Endodermal cell (in vitro differentiated cells): ENCODE measurements around the gene TSC1. TPM values are rescaled to one million over a fixed set of nuclear protein-coding genes. Genes with fewer than 3 reads are reported as not detected.

Source experiments
- DNase-seq: peaks from one replicate; pipeline ENCODE4 v3.0.0-alpha.2; 2017
- H3K27ac ChIP-seq: 2 replicates; pipeline ENCODE4 v1.5.1; 2013; ENCODE audit warnings: mild to moderate bottlenecking, low read depth, low read length, moderate library complexity
- H3K27me3 ChIP-seq: 2 replicates; pipeline ENCODE4 v1.6.1; 2013; ENCODE audit warnings: mild to moderate bottlenecking, low read length, moderate library complexity; ENCODE audit not compliant: insufficient read depth, control insufficient read depth, poor library complexity, severe bottlenecking
- H3K36me3 ChIP-seq: 2 replicates; pipeline ENCODE4 v1.7.0; 2013; ENCODE audit warnings: mild to moderate bottlenecking, low read length, moderate library complexity; ENCODE audit not compliant: control insufficient read depth, insufficient read depth
- H3K4me1 ChIP-seq: one replicate; pipeline ENCODE4 v1.7.0; 2013; ENCODE audit warnings: low read length; ENCODE audit not compliant: control insufficient read depth, insufficient read depth
- H3K4me3 ChIP-seq: 2 replicates; pipeline ENCODE4 v1.5.1; 2013; ENCODE audit warnings: mild to moderate bottlenecking, low read length, moderate library complexity
- H3K9ac ChIP-seq: 2 replicates; pipeline ENCODE4 v1.6.1; 2013; ENCODE audit warnings: mild to moderate bottlenecking, low read length, moderate library complexity; ENCODE audit not compliant: poor library complexity, severe bottlenecking; ENCODE audit errors: extremely low read depth
- H3K9me3 ChIP-seq: 2 replicates; pipeline ENCODE4 v1.6.1; 2013; ENCODE audit warnings: mild to moderate bottlenecking, low read length, moderate library complexity; ENCODE audit not compliant: control insufficient read depth
- H3K27ac Mint-ChIP-seq: 2 replicates; pipeline ENCODE4 v1.8.0; 2020; ENCODE audit warnings: mixed read lengths
- H3K27me3 Mint-ChIP-seq: 2 replicates; pipeline ENCODE4 v1.8.0; 2021; ENCODE audit warnings: mild to moderate bottlenecking, mixed read lengths; ENCODE audit not compliant: insufficient read depth
- H3K36me3 Mint-ChIP-seq: 2 replicates; pipeline ENCODE4 v1.8.0; 2020; ENCODE audit warnings: low read depth, mixed read lengths
- H3K4me1 Mint-ChIP-seq: 2 replicates; pipeline ENCODE4 v1.8.0; 2020; ENCODE audit warnings: mixed read lengths
- H3K4me3 Mint-ChIP-seq: 2 replicates; pipeline ENCODE4 v1.8.0; 2020; ENCODE audit warnings: mild to moderate bottlenecking, moderate library complexity, mixed read lengths
- H3K9me3 Mint-ChIP-seq: 2 replicates; pipeline ENCODE4 v1.8.0; 2020; ENCODE audit warnings: mild to moderate bottlenecking, mixed read lengths
- WGBS, 2 experiments: methylation state at CpG; one replicate each; pipeline versions ENCODE4 v1.1.5 to v1.1.7; 2013; ENCODE audit warnings: missing lambda C conversion rate in 2 of 2, mixed read lengths in 1 of 2; ENCODE audit not compliant: insufficient coverage in 1 of 2, insufficient read length in 1 of 2; 5-methylcytosine and 5-hydroxymethylcytosine counted together
- total RNA-seq, 2 donors: library from RNA; stranded (reverse); fragmentation: NEBNext Ultra II Directional in 1 of 2; extraction: Animal tissue kit (Norgen Biotek cat#: 25700) in 1 of 2; gene quantifications; 2 replicates in 1 of 2; 3 replicates in 1 of 2; pipeline ENCODE4 v1.2.1, GENCODE V29; 2021
- TF ChIP-seq, protein P1 (sequence below): fragments of 200-600 bp; sonication (generic); conservative IDR thresholded peaks from 2 replicates; pipeline ENCODE4 v1.5.0; 2021; ENCODE audit warnings: antibody characterized with exemption, mild to moderate bottlenecking

The TSC1 gene
- total RNA-seq, 2 donors from 2014 or later, result 67.8 to 72.9 TPM

DNA sequence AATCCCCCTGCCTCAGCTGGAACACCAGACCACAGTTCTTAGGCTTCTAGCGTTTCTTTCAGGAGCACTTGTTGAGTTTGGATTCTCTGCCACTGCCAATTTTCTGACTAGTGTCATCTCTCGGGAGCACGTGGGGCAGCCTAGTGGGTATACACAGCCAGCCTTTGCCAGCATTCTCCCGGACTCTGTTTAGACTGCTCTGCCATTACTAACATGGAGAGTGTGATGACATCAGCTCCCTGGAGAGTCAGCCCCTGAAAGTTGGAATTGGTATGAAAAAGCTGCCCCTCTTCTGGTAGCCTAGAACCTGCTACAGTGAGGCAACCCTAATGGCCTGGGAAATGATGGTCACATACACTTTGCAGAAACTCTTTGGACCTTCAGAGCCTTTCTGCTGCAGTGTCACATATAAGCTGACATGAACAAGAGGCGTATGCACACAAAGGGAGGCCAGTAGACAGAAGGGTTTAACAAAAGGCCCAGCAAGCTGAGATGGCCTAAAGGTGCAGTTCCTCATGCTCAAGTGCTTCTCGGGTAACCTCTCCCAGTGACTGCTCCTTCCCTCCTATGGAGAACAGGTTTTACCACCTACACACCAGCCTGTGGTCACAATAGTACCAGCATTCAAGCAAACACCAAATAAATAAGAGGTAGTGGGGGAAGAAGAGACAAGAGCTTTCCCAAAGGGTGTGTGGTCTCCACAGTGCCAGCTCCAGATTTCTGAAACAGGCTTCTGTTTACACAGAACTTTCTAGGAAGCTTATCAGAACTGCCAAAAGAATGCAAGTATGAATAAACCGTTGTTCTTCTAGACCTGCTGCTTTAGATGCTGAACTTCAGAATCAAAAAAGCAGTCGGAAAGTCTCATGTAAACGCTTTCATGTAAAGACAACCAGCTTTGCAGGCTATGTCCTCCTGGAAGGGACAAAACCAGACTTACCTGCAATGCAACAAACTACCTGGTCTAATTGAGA, 49.3 kb downstream of the TSC1 start:
- Mint-ChIP-seq H3K27ac (no peak overlapping the region), H3K9me3 (no peaks in the 10 kb centered on the region), H3K36me3 (peaks cover 53% of the 10 kb centered on the region), H3K4me1 (no peaks in the 10 kb centered on the region), H3K27me3 (no peaks in the 10 kb centered on the region), H3K4me3 (no peak overlapping the region)
- WGBS, 2 experiments, result 83% methylated on average over 7 to 9 of the region's 9 CpGs
- Histone ChIP-seq H3K36me3 (peaks cover 68% of the 10 kb centered on the region), H3K27ac (no peak overlapping the region), H3K4me3 (no peak overlapping the region), H3K27me3 (no peaks in the 10 kb centered on the region), H3K9ac (no peak overlapping the region), H3K9me3 (no peaks in the 10 kb centered on the region), H3K4me1 (no peaks in the 10 kb centered on the region)
- TF ChIP-seq, protein P1, sequence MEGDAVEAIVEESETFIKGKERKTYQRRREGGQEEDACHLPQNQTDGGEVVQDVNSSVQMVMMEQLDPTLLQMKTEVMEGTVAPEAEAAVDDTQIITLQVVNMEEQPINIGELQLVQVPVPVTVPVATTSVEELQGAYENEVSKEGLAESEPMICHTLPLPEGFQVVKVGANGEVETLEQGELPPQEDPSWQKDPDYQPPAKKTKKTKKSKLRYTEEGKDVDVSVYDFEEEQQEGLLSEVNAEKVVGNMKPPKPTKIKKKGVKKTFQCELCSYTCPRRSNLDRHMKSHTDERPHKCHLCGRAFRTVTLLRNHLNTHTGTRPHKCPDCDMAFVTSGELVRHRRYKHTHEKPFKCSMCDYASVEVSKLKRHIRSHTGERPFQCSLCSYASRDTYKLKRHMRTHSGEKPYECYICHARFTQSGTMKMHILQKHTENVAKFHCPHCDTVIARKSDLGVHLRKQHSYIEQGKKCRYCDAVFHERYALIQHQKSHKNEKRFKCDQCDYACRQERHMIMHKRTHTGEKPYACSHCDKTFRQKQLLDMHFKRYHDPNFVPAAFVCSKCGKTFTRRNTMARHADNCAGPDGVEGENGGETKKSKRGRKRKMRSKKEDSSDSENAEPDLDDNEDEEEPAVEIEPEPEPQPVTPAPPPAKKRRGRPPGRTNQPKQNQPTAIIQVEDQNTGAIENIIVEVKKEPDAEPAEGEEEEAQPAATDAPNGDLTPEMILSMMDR, result no peak
- no peak for DNase-seq

DNA sequence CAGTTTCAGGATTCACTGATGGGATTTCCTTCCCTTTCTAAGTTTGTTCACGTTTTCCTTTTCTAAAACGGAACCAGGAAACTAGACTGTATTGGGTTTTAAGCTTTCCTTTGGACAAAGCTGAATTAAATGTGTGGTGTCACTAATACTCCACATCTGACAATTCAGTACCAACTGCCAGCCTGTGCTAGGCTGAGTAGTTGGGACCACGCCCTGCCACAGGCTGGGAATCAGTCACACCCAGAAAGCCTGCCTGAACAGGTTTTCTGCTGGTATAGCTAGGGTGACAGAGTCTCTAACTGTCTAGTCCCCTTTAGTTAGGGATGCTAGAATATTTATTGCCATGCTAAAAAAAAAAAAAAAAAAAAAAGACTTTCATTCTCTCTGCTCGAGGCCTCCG, 50.1 kb downstream of the TSC1 start:
- no peaks in the 10 kb centered on the region for H3K9me3 ChIP-seq
- no peaks in the 10 kb centered on the region for H3K4me1 ChIP-seq
- Mint-ChIP-seq H3K36me3 (peaks cover 46% of the 10 kb centered on the region), H3K4me1 (no peaks in the 10 kb centered on the region), H3K27ac (no peak overlapping the region), H3K27me3 (no peaks in the 10 kb centered on the region), H3K9me3 (no peaks in the 10 kb centered on the region), H3K4me3 (no peak overlapping the region)
- 95% methylated on average over 5 of the region's 5 CpGs; no CpG with 5 or more reads in 1 of the 2 experiments for WGBS, 2 experiments
- TF ChIP-seq, protein P1, result no peak
- H3K9ac ChIP-seq, result no peak overlapping the region
- no peaks in the 10 kb centered on the region for H3K27me3 ChIP-seq
- no peak for DNase-seq
- H3K27ac ChIP-seq, result no peak overlapping the region
- H3K36me3 ChIP-seq, result peaks cover 64% of the 10 kb centered on the region
- no peak overlapping the region for H3K4me3 ChIP-seq

DNA sequence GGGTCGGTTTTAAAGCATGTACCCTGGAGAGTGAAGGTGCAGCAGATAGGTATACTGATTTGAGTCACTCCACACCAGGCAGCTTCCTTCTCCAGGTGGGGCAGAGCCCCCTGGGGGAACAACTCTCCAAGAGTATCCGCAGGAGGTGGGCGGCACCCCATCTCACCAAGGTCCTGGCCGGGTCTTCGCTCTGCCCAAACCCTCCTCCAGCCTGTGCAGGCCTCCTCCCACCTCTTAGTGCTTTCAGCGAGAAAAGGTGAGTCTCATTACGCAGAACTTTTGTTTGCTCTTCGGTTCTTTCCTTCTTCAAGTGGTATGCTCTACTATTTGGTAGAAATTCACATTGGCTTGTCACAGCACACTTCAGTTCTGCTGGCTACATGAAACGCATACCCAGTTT, 52.0 kb downstream of the TSC1 start:
- Histone ChIP-seq H3K36me3 (peaks cover 49% of the 10 kb centered on the region), H3K27ac (no peak overlapping the region), H3K27me3 (no peaks in the 10 kb centered on the region), H3K4me3 (no peak overlapping the region), H3K9me3 (no peaks in the 10 kb centered on the region), H3K9ac (no peak overlapping the region), H3K4me1 (no peaks in the 10 kb centered on the region)
- Mint-ChIP-seq H3K36me3 (peaks cover 34% of the 10 kb centered on the region), H3K27me3 (no peaks in the 10 kb centered on the region), H3K9me3 (no peaks in the 10 kb centered on the region), H3K27ac (no peak overlapping the region), H3K4me3 (no peak overlapping the region), H3K4me1 (no peaks in the 10 kb centered on the region)
- DNase-seq, result no peak
- TF ChIP-seq, protein P1, result no peak
- WGBS, 2 experiments, result 91 to 94% methylated on average over 9 of the region's 9 CpGs
